HG02943 (cell line): ENCODE results near the gene SGCG.

ENCODE experiments used
- ATAC-seq: cut with Tn5 transposase; IDR thresholded peaks from one replicate; pipeline ENCODE4 v1.9.1; 2021; ENCODE audit warnings: mild to moderate bottlenecking, low read depth, moderate library complexity; ENCODE audit not compliant: unreplicated experiment

SGCG gene

DNA sequence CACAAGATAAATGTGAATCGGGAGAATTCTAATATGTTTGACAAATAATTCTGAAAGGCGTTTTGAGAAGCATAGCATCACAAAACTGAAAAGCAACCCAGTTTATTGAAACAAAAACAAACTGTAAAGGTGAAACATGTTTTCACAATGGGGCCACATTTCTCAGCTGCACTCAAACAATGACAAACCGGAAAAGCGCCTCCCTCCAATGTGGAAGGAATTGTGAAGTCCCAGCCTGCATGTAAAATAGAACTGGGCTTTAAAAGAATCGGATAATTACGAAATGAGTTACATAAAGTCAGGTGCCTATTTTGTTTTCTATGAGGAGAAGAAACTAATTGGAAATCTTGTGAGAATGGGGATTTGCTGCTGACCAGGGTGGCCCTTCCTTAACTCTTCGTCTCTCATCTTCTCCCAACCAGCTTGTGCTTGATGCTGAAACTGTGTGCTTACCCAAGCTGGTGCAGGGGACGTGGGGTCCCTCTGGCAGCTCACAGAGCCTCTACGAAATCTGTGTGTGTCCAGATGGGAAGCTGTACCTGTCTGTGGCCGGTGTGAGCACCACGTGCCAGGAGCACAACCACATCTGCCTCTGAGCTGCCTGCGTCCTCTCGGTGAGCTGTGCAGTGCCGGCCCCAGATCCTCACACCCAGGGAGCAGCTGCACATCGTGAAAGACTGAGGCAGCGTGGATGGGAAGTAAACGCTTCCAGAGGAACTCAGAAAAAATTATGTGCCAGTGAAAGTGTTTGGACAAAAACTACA, 143.3 kb downstream of the SGCG start:
- no peak for ATAC-seq

GRCh38 chr13:23325191-23325590, 144.4 kb downstream of the SGCG start:
- no peak for ATAC-seq

GRCh38 chr13:23330356-23330755, 149.6 kb downstream of the SGCG start:
- no peak for ATAC-seq

- no peak for ATAC-seq
Observed at GRCh38 chr13:23339225-23339624, 158.4 kb downstream of the SGCG start.

GRCh38 chr13:23344931-23345595, 164.3 kb downstream of the SGCG start:
- no peak for ATAC-seq

DNA sequence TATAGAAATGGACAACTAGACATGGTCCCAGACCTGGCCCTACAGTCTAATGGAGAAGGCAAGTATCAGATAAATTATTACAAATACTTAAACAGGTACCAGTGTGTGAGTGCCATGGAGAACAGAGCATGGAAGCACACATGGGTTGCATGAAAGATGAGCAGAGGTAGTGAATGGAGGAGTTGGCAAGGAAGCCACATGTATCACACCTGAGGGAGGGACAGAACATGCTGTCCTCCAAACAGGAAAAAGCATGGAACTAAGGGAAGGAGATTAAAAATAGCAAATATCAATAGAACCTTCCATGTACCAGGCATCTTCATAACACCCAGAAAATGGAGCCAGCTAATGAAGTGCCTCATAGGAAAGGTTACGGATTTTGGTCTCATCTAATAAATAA, 166.8 kb downstream of the SGCG start:
- ATAC-seq: no peak

- ATAC-seq: no peak
Observed at GRCh38 chr13:23348262-23349127, 167.7 kb downstream of the SGCG start.

GRCh38 chr13:23349161-23349897, 168.6 kb downstream of the SGCG start:
- no peak for ATAC-seq

- no peak for ATAC-seq
Observed at GRCh38 chr13:23350009-23350408, 169.2 kb downstream of the SGCG start.

GRCh38 chr13:23352161-23352560, 171.4 kb downstream of the SGCG start:
- no peak for ATAC-seq

- ATAC-seq: no peak
Observed at GRCh38 chr13:23354520-23354919, 173.7 kb downstream of the SGCG start.

- no peak for ATAC-seq
Observed at GRCh38 chr13:23356368-23356767, 175.6 kb downstream of the SGCG start.

DNA sequence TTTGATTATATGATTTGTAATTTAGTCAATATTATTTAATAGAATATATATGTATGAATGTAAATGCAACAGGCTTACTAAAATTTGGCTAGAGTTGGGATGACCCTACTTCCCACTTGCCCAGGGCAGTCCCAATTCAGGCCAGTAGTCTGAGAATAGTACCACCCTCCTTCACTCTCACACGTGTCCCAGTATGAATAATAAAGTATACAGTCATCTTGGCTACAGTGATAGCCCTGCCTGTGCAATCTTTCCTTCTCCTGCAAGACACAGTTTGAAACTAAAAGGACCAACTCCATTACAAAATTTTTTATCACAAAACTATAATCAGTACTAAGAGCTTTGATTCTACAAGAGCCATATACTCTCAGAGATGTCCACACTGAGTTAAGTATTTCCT, 176.6 kb downstream of the SGCG start:
- no peak for ATAC-seq

DNA sequence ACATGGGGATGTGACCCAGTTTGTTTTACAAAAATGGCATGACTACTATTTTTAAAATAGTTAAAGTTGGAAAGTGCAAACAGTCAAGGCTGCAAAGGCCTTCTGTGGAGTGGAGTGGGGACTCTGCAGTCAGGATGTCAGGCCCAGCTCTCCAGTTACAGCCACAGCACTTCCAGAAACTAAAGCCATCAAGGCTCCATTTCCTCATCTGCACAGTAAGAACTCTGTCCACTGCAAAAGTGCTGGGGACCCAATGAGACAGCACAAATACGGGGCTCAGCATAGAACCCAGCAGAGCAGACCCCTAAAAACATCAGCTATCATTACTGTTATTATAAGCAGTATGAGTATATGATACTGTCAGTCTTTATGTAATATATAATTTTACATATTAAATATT, 179.1 kb downstream of the SGCG start:
- ATAC-seq: no peak

DNA sequence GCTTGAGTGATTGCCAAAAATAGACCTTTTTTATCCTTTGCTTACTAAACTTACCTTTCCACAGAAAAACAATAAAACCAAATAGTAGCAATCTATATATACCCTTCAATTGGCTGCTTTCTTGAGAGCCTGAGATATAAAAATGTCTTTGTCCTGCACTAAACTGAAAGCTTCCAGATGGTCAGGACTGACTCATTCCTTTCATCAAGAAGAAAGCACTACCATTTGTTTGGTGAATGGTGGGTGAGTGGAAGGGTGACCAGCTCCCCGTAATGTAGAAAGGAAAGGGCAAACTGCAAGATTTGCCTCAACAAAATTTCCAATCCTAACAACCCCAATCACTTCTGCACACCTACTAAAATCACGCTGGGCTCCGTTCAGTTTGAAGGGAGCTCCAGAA, 184.9 kb downstream of the SGCG start:
- ATAC-seq: no peak

DNA sequence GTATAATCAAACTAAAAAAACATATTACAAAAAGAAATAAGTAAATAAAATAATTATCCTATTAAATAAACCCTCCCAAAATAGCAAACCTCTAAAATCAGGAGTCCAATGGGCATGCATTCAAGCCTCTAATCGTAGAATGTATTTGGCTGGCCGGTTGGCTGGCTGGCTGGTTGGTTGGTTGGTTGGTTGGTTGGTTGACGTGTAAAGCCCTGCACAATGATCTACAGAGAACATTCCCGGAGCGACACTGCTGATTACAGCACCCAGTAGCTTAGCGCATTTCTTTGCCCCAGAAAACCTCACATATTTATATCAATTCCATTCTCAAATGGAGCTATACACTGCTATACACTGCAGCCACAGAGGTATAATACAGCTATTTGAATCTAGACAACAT, 187.1 kb downstream of the SGCG start:
- no peak for ATAC-seq

DNA sequence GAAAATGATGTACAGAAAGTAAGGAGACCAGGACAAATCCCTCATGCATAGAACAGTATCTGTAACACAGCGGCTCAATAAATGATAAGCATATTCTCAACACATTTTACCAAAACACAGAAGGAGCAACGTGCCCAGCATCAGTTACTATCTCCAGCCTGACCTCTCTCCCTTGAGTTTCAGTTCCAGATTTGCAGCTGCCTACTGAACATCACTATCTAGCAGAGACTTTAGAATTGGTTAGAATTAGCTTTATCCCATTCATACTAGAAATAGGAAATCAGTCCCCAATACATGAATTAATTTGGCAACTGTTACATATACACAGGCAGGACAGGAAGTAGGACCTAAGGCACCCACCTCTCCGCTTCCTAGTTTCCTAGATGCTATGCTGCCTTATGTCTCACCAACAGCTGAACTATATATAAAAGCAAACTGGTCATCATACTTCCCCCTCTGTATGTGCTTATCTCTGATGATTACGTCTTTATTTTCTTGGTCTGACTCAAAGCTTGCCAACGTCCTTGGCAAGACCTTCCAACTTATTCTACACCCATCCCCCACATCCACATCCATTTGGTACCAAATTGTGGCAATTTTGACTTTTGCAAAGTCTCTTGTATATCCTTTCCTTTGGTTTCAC, 191.6 kb downstream of the SGCG start:
- no peak for ATAC-seq
